ENCODE results near the gene LRRIQ1. TPM values are rescaled to one million over a fixed set of nuclear protein-coding genes. Genes with fewer than 3 reads are reported as not detected.
"Not testable (repeated sequence)": the region's sequence is repeated elsewhere in the genome, so short reads cannot be mapped to it uniquely, and the experiment has no call there.

Gene LRRIQ1
- total and polyA plus RNA-seq, 2 of the 13 experiments (the other 11 are each of a cell fraction or from before 2014, with no cell fraction given): not detected

DNA sequence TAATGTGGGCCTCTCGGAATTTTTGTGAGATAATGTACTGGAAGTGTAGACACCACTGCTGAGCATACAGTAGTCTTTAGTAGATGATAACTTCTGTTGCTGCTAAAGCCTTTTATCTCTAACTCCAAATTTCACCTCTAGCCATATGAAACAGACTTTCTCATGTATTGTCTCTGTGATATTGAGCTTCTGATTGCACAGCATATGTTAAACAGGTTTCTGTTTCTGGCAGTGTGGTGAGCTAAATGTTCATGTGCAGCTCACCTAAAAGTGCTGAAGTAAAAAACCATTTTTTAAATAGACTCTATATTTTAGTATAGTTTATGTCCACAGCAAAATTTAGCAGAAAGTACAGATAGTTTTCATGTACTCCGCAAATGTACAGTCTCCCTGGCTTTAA, 154.6 kb downstream of the LRRIQ1 start (continued):
- TF ChIP-seq, protein P1, sequence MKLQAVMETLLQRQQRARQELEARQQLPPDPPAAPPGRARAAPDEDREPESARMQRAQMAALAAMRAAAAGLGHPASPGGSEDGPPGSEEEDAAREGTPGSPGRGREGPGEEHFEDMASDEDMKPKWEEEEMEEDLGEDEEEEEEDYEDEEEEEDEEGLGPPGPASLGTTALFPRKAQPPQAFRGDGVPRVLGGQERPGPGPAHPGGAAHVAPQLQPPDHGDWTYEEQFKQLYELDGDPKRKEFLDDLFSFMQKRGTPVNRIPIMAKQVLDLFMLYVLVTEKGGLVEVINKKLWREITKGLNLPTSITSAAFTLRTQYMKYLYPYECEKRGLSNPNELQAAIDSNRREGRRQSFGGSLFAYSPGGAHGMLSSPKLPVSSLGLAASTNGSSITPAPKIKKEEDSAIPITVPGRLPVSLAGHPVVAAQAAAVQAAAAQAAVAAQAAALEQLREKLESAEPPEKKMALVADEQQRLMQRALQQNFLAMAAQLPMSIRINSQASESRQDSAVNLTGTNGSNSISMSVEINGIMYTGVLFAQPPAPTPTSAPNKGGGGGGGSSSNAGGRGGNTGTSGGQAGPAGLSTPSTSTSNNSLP (IDR thresholded peaks at IDR 0.05; ENCODE audit: low read depth, low read length): no peak
- no peak for TF ChIP-seq ZNF543 (CRISPR knock-in tag; IDR thresholded peaks at IDR 0.05)
- TF ChIP-seq, protein P2, sequence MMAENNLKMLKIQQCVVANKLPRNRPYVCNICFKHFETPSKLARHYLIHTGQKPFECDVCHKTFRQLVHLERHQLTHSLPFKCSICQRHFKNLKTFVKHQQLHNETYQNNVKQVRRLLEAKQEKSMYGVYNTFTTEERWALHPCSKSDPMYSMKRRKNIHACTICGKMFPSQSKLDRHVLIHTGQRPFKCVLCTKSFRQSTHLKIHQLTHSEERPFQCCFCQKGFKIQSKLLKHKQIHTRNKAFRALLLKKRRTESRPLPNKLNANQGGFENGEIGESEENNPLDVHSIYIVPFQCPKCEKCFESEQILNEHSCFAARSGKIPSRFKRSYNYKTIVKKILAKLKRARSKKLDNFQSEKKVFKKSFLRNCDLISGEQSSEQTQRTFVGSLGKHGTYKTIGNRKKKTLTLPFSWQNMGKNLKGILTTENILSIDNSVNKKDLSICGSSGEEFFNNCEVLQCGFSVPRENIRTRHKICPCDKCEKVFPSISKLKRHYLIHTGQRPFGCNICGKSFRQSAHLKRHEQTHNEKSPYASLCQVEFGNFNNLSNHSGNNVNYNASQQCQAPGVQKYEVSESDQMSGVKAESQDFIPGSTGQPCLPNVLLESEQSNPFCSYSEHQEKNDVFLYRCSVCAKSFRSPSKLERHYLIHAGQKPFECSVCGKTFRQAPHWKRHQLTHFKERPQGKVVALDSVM (CRISPR knock-in tag; IDR thresholded peaks at IDR 0.05): no peak
- TF ChIP-seq, protein P3, sequence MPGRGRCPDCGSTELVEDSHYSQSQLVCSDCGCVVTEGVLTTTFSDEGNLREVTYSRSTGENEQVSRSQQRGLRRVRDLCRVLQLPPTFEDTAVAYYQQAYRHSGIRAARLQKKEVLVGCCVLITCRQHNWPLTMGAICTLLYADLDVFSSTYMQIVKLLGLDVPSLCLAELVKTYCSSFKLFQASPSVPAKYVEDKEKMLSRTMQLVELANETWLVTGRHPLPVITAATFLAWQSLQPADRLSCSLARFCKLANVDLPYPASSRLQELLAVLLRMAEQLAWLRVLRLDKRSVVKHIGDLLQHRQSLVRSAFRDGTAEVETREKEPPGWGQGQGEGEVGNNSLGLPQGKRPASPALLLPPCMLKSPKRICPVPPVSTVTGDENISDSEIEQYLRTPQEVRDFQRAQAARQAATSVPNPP (CRISPR knock-in tag; IDR thresholded peaks at IDR 0.05): no peak
- TF ChIP-seq ZNF350 (CRISPR knock-in tag; IDR thresholded peaks at IDR 0.05; ENCODE audit: borderline replicate concordance, low read depth): no peak
- TF ChIP-seq, protein P4, sequence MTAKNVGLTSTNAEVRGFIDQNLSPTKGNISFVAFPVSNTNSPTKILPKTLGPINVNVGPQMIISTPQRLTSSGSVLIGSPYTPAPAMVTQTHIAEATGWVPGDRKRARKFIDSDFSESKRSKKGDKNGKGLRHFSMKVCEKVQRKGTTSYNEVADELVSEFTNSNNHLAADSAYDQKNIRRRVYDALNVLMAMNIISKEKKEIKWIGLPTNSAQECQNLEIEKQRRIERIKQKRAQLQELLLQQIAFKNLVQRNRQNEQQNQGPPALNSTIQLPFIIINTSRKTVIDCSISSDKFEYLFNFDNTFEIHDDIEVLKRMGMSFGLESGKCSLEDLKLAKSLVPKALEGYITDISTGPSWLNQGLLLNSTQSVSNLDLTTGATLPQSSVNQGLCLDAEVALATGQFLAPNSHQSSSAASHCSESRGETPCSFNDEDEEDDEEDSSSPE (CRISPR knock-in tag; IDR thresholded peaks at IDR 0.05): no peak
- TF ChIP-seq KLF13 (CRISPR knock-in tag; IDR thresholded peaks at IDR 0.05): no peak
- no peak for TF ChIP-seq PHF5A (CRISPR knock-in tag; IDR thresholded peaks at IDR 0.05; ENCODE audit: low read depth, unreplicated experiment)
- TF ChIP-seq, protein P5, sequence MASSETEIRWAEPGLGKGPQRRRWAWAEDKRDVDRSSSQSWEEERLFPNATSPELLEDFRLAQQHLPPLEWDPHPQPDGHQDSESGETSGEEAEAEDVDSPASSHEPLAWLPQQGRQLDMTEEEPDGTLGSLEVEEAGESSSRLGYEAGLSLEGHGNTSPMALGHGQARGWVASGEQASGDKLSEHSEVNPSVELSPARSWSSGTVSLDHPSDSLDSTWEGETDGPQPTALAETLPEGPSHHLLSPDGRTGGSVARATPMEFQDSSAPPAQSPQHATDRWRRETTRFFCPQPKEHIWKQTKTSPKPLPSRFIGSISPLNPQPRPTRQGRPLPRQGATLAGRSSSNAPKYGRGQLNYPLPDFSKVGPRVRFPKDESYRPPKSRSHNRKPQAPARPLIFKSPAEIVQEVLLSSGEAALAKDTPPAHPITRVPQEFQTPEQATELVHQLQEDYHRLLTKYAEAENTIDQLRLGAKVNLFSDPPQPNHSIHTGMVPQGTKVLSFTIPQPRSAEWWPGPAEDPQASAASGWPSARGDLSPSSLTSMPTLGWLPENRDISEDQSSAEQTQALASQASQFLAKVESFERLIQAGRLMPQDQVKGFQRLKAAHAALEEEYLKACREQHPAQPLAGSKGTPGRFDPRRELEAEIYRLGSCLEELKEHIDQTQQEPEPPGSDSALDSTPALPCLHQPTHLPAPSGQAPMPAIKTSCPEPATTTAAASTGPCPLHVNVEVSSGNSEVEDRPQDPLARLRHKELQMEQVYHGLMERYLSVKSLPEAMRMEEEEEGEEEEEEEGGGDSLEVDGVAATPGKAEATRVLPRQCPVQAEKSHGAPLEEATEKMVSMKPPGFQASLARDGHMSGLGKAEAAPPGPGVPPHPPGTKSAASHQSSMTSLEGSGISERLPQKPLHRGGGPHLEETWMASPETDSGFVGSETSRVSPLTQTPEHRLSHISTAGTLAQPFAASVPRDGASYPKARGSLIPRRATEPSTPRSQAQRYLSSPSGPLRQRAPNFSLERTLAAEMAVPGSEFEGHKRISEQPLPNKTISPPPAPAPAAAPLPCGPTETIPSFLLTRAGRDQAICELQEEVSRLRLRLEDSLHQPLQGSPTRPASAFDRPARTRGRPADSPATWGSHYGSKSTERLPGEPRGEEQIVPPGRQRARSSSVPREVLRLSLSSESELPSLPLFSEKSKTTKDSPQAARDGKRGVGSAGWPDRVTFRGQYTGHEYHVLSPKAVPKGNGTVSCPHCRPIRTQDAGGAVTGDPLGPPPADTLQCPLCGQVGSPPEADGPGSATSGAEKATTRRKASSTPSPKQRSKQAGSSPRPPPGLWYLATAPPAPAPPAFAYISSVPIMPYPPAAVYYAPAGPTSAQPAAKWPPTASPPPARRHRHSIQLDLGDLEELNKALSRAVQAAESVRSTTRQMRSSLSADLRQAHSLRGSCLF (CRISPR knock-in tag; IDR thresholded peaks at IDR 0.05; ENCODE audit: borderline replicate concordance): no peak
- TF ChIP-seq, protein P6, sequence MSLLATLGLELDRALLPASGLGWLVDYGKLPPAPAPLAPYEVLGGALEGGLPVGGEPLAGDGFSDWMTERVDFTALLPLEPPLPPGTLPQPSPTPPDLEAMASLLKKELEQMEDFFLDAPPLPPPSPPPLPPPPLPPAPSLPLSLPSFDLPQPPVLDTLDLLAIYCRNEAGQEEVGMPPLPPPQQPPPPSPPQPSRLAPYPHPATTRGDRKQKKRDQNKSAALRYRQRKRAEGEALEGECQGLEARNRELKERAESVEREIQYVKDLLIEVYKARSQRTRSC (CRISPR knock-in tag; IDR thresholded peaks at IDR 0.05; ENCODE audit: low read depth): no peak
- TF ChIP-seq GLI4 (CRISPR knock-in tag; IDR thresholded peaks at IDR 0.05; ENCODE audit: borderline replicate concordance): no peak

DNA sequence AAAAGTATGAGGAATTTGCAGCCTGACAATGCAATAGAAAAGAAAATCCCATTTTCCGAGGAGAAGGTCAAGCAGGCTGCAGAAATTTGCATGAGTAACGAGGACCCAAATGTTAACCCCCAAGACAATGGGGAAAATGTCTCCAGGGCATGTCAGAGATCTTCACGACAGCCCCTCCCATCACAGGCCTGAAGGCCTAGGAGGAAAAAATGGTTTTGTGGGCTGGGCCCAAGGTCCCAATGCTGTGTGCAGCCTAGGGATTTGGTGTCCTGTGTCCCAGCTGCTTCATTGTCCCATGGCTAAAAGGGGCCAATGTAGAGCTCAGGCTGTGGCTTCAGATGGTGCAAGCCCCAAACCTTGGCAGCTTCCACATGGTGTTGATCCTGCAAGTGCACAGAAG, 167.7 kb downstream of the LRRIQ1 start:
- in situ Hi-C loops (cut with HindIII; ENCODE audit: extremely low pct_ligation_motif_present, low pct_unique_long_range_greater_than_20kb); DNase-seq (ENCODE audit: low spot score): not testable (repeated sequence)
- 3% methylated on average over 2 of the region's 3 CpGs for WGBS (ENCODE audit: low lambda C conversion rate)

More for the DNA sequence above, 167.7 kb downstream of the LRRIQ1 start:
- H3K27ac ChIP-seq (ENCODE audit: extremely low read length, insufficient read depth, low read length); POLR2A ChIA-PET; H3K4me2 ChIP-seq (ENCODE audit: low read depth, low read length); H3K4me1 ChIP-seq (ENCODE audit: insufficient read depth, low read length); H3K36me3 ChIP-seq (replicated peaks in 1 of 2; ENCODE audit: control insufficient read depth in 1 of 2, insufficient read depth in 2 of 2, low read length in 2 of 2); BruUV-seq (replicated peaks); H2AFZ ChIP-seq (ENCODE audit: low read length); H3K4me3 ChIP-seq (replicated peaks in 1 of 3; ENCODE audit: insufficient read depth in 1 of 3, low read depth in 2 of 3, low read length in 3 of 3); FAIRE-seq; H3K9ac ChIP-seq (ENCODE audit: insufficient read depth, low read depth, low read length); CTCF ChIA-PET (ENCODE audit: low intra/inter-chr PET ratio, low total read pairs); H3K79me2 ChIP-seq (ENCODE audit: insufficient read depth, low read length); H3K27me3 ChIP-seq (ENCODE audit: control insufficient read depth in 1 of 2, insufficient read depth in 2 of 2, low read length in 2 of 2); intact Hi-C loops (cut with micrococcal nuclease; ENCODE audit: unreplicated experiment); H4K20me1 ChIP-seq (ENCODE audit: insufficient read depth, low read length); ATAC-seq: not testable (repeated sequence)
- H3K9me3 ChIP-seq (ENCODE audit: low read length): peaks cover 36% of the 10 kb centered on the region
